Posterior vena cava (tissue), 2 donors: ENCODE results near the gene MORC3. TPM values are rescaled to one million over a fixed set of nuclear protein-coding genes. Genes with fewer than 3 reads are reported as not detected.
"Not testable (repeated sequence)": the region's sequence is repeated elsewhere in the genome, so short reads cannot be mapped to it uniquely, and the experiment has no call there.

Experiments
- DNase-seq: peaks from one replicate; pipeline ENCODE4 v3.0.0-alpha.2; 2020; ENCODE audit warnings: low spot score
- intact Hi-C, 2 donors: fragments of 100-400 bp; cut with DNase I; formaldehyde crosslinking; loops; one replicate each; pipeline versions ENCODE4 v1.14.1 to v1.14.2; 2022 to 2023
- long read RNA-seq, 2 donors: library from polyadenylated mRNA; unstranded; transcript quantifications; one replicate each; pipeline ENCODE4 v2.0.0, GENCODE V29; 2020 to 2021
- total RNA-seq, 2 donors: library from RNA; stranded (reverse); fragmentation: NEBNext Ultra II Directional; extraction: Animal tissue kit (Norgen Biotek cat#: 25700); gene quantifications; one replicate each; pipeline ENCODE4 v1.2.1, GENCODE V29; 2021
- donor health status: DM: yes; HTN: yes; CAD: no.
- donor health status: DM: yes; HTN: yes; CAD: no.

Gene MORC3
- total RNA-seq, result 10 to 100 TPM; 32.7 to 39.3 TPM
- long read RNA-seq, donor 1, full-length matches to known transcripts, result 2 of 7 reads
- long read RNA-seq, donor 1, partial matches to known transcripts, result 2 of 7 reads
- long read RNA-seq, donor 1, other reads (novel, unspliced or antisense), result 3 of 7 reads
- long read RNA-seq, donor 2, partial matches to known transcripts, result 14 of 17 reads
- long read RNA-seq, donor 2, other reads (novel, unspliced or antisense), result 3 of 17 reads

GRCh38 chr21:36319767-36320420 lies at the start of gene MORC3:
Gene MORC3, plus strand, starts transcription at chr21:36320197. Its CDS starts 68 bp downstream, at chr21:36320265.
- DNase-seq, result peak; percentile 99
- intact Hi-C loops, result no loop called here

- DNase-seq, intact Hi-C loops: not testable (repeated sequence)
These were observed 49.0 kb upstream of the MORC3 start for GRCh38 chr21:36270786-36271695.

GRCh38 chr21:36274128-36274527 lies 45.9 kb upstream of the MORC3 start:
- intact Hi-C loops, result no loop called here
- DNase-seq, result no peak

GRCh38 chr21:36282568-36283230 lies 37.3 kb upstream of the MORC3 start:
- intact Hi-C loops, result no loop called here
- DNase-seq, result no peak

- intact Hi-C loops, DNase-seq: not testable (repeated sequence)
These were observed 36.8 kb upstream of the MORC3 start for GRCh38 chr21:36283231-36283622.

- intact Hi-C loops, result no loop called here
- no peak for DNase-seq
These were observed 31.2 kb upstream of the MORC3 start for GRCh38 chr21:36288651-36289243.

GRCh38 chr21:36291509-36291908 lies 28.5 kb upstream of the MORC3 start:
- no peak for DNase-seq
- intact Hi-C loops, result no loop called here

GRCh38 chr21:36297406-36297937 lies 22.5 kb upstream of the MORC3 start:
- no peak for DNase-seq
- intact Hi-C loops, result no loop called here

- DNase-seq, result no peak
- intact Hi-C loops, result no loop called here
These were observed 21.9 kb upstream of the MORC3 start for GRCh38 chr21:36297938-36298572.

- intact Hi-C loops, result no loop called here
- no peak for DNase-seq
These were observed 13.0 kb upstream of the MORC3 start for GRCh38 chr21:36306872-36307534.

GRCh38 chr21:36310016-36310415 lies 10.0 kb upstream of the MORC3 start:
- intact Hi-C loops, result no loop called here
- no peak for DNase-seq

- DNase-seq, intact Hi-C loops: not testable (repeated sequence)
These were observed 6.6 kb upstream of the MORC3 start for GRCh38 chr21:36313446-36313845.

GRCh38 chr21:36316045-36316444 lies 4.0 kb upstream of the MORC3 start:
- intact Hi-C loops, DNase-seq: not testable (repeated sequence)

- DNase-seq, result no peak
- intact Hi-C loops, result no loop called here
These were observed 3.0 kb upstream of the MORC3 start for GRCh38 chr21:36316872-36317484.

- DNase-seq, intact Hi-C loops: not testable (repeated sequence)
These were observed 611 bp upstream of the MORC3 start for GRCh38 chr21:36319406-36319766.

- DNase-seq, result peak; percentile 92
- intact Hi-C loops, result no loop called here
These were observed 676 bp downstream of the MORC3 start for GRCh38 chr21:36320421-36321324.
